Measurements from ENCODE around the gene KLF1.
"Not testable (repeated sequence)": the region's sequence is repeated elsewhere in the genome, so short reads cannot be mapped to it uniquely, and the experiment has no call there.

KLF1 gene

DNA sequence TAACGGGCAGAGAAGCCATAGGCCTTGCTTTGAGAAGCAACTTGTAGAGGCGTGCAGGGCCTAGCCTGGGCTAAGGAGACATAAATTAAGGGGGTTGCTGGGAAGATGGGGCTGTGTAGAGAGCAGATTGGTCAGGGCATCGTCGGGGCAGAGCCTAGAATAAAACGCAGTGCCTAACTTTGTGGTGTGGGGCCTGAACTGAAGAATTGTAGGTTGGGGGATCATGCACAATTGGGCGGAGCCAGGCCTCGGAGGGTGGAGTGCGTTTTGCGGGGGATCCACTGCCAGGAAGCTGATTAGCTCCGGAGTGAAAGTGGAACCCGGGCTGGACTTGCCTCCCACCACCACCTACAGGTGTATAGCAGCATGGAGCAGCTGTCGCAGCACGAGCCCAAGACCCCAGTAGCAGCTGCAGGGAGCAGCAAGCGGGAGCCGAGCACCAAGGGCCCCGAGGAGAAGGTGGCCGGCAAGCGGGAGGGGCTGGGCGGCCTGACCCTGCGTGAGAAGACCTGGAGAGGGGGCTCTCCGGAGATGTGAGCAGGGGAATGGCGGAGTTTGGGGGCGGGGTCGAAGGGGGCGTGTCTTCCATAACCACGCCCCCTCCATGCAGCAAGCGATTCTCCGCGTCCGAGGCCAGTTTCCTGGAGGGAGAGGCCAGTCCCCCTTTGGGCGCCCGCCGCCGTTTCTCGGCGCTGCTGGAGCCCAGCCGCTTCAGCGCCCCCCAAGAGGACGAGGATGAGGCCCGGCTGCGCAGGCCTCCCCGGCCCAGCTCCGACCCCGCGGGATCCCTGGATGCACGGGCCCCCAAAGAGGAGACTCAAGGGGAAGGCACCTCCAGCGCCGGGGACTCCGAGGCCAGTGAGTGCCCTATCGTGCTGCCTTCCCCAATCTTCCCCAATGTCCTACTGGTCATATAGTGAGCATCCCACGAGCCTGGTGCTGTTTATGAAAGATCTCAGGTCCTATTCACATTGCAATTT is 19.6 kb downstream of the KLF1 start:
- peak; percentile 52 for DNase-seq (ENCODE audit: low read depth)

- DNase-seq (ENCODE audit: low read depth) = no peak
Measured at GRCh38 chr19:12866416-12867119, 20.4 kb downstream of the KLF1 start.

DNA sequence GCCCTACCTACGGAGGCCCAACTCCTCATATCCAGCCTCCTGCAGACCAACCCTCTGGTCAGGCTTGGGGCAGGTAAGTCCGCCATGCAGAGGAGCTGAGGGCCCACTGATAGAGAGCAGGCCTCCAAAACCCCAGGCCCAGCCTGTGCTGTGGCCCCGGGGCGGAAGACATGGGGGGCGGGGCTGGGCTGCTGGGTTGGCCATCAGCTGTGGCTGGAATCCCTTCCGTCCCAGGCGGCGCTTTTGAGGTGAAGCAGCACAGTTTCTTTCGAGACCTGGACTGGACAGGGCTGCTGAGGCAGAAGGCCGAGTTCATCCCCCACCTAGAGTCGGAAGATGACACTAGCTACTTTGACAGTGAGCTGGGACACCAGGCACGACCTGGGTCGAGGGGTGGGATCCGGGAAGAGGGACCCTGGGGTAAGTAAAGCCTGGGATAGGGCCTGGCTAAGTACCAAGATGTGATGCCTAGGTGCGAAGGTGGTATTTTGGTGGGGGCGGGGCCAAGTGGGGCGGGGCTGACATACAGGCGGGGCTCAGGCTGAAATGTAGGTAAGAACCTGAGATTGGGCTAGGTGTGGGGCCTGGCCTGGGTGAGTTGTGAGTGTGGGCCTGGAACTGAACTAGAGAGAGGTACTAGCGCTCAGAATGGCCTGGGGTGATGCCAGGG is 21.1 kb downstream of the KLF1 start:
- DNase-seq (ENCODE audit: low read depth) = no peak

- no peak for DNase-seq (ENCODE audit: low read depth)
Measured at GRCh38 chr19:12864721-12865715, 22.0 kb downstream of the KLF1 start.

DNA sequence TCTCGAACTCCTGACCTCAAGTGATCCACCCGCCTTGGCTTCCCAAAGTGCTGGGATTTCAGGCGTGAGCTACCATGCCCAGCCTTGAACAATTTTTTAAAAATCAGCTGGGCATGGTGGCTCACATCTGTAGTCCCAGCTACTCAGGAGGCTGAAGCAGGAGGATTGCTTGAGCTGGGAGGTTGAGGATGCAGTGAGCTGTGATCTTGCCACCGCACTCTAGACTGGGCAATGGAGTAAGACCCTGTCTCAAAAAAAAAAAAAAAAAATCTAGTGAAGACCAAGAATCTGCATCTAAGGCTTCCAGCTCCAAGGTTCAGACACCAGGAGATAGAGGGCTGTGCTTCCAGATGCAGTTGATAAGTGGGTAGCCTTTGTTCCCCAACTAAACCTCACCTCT is 22.9 kb downstream of the KLF1 start:
- no peak for DNase-seq (ENCODE audit: low read depth)

DNA sequence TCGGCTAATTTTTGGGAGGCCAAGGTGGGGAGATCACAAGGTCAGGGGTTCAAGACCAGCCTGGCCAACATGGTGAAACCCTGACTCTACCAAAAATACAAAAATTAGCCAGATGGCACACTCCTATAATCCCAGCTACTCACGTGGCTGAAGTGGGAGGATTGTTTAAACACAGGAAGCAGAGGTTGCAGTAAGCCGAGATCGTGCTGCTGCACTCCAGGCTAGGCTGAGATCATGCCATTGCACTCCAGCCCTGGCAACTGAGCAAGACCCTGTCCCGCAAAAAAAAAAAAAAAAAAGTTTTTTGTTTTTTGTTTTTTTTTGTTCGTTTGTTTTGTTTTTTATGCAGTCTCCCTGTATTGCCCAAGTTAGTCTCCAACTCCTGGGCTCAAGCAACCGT is 27.5 kb downstream of the KLF1 start:
- DNase-seq (ENCODE audit: low read depth) = no peak

- no peak for DNase-seq (ENCODE audit: low read depth)
Measured at GRCh38 chr19:12858041-12858928, 28.7 kb downstream of the KLF1 start.

- DNase-seq (ENCODE audit: low read depth) = no peak
Measured at GRCh38 chr19:12856653-12857052, 30.3 kb downstream of the KLF1 start.

- peak; percentile 71 for DNase-seq (ENCODE audit: low read depth)
Measured at GRCh38 chr19:12847159-12848139, 39.6 kb downstream of the KLF1 start.

GRCh38 chr19:12846613-12847012 is 40.4 kb downstream of the KLF1 start:
- DNase-seq (ENCODE audit: low read depth) = not testable (repeated sequence)

DNA sequence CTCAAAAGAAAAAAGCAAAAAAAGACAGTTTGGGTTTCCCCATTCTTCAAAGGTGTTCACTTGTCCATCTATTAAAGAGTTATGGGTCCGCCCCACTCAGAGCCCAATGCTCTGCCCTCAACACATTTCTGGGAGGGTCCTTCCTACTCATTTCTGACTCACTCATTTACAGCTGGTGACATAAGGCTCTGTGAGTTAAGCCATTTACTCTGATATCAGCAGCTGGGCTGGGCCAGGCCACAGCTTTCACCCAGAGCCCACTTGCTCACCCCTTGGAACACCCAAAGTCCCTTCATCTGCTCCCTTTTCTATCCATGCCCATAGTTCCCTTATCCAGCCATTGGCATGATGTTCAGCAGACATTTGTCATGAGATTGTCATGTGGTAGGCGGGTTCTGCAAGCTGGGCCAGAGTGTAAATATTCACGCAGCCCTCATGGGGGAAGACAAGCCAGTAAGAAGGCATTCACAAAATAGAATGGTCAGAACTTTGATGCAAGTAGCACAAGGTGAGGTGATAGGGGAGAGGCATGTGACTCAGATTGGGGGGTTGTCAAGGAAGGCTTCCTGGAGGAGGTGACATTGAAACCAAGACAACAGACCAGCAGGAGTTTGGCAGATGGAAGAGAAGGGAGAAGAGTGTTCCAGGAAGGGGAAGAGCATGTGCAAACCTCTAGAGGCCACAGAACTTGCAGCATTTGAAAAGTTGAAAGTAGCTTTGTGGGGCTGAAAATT is 42.8 kb downstream of the KLF1 start:
- DNase-seq (ENCODE audit: low read depth) = no peak

DNA sequence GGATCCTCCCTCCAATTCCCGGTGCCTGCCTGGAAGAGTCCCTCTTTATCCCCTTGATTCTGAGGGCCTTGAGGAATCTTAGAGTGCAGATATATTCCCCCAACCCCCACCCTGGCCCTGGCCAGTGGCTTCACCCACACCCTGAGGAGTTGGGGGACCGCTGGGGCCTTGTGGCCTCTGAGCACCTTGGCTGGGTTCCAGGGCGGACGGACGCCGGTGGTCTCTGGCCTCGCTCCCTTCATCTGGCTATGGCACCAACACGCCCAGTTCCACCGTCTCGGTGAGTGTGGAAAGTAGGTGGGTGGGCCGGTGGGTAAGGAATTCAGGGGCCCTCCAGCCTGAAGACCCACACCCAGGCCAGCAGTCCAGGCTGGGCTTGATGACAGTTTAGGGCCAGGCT is 43.7 kb downstream of the KLF1 start:
- DNase-seq (ENCODE audit: low read depth) = no peak

DNA sequence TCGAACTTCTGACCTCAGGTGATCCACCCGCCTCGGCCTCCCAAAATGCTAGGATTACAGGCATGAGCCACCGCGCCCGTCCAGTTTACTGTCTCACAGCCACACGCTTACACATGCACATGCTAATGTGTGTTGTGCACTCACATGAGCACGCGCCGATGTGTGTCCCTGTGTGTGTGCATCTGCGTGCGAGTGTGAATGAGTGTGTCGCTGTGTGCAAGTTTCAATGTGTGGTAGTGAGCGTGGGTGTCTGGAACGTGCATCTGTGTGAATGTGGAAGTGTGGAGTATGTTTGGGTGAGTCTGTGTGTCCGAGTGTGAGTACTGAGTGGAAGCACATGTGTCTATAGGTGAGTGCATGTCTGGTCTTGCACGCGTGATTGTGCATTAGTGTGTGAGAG is 44.5 kb downstream of the KLF1 start:
- DNase-seq (ENCODE audit: low read depth) = no peak

DNA sequence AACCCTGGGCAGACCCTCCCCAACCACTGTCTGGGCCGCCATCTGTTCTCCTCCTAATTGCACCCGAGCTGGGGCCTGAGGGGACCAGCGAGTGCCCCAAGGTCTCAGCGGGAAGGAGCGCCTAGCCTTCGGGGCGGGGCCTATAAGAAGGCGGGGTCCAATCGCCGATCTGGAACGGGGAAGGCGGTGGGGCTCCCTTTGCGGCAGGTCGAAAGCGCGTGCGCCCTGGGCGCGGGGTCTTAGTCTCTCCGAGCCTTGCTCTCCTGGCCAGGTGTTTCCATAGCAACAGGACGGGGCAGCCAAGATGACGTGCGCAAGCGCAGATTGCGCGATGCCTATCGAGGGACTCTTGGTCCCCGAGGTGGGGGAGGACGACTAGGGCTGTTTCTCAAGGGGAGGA is 45.9 kb downstream of the KLF1 start:
- DNase-seq (ENCODE audit: low read depth) = no peak

GRCh38 chr19:12840091-12841079 is 46.6 kb downstream of the KLF1 start:
- DNase-seq (ENCODE audit: low read depth) = no peak

DNA sequence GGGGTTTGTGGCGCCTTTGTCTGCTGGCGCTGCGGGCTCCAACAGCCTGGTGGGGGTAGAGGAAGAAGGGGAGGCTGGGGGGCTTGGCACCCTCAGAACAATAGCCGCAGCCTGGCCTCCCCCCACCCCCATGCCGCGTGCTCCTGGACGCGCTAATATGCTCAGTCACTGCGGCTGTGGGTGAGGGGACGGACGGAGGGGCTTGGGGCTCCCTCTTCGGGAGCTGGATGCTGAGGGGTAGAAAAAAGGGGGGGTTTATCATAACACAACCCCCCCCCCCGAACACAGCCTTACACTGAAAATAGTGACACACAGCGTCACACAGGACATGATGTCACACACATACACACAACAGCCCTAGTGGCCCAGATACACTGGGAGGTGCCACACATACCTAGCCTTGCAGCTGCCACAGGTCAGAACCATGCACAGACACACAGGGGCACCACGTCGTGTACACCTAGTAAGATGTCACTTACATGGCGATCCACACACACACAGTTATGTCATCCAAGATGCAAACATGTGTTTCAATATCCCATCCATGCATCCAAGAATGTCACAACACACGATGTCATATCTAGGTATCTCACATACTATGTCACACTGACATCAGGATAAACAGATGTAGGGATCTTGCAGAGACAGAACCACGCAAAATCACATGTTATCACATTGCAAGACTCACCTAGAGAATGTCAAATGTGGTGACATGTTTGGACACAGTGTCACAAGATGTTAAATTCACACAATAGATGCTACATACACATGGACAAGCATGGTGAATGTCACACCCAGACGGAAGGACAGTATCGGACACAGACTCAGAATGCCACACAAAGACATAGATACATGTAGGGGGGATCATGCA is 47.9 kb downstream of the KLF1 start:
- DNase-seq (ENCODE audit: low read depth) = no peak

Data from stimulated activated CD8-positive, alpha-beta memory T cell treated with anti-CD3 and anti-CD28 coated beads, Interleukin-12 subunit alpha, Interleukin-12 subunit beta, amount 100 ng/mL, for 1 hour (primary cell).